ACHN (cell line): ENCODE measurements around the gene DKKL1.

Experiments used
- DNase-seq: peaks from one replicate; pipeline ENCODE4 v3.0.0-alpha.2; 2015
- in situ Hi-C: cut with HindIII; loops from 2 replicates; pipeline ENCODE4 v1.10.0; 2017; ENCODE audit warnings: low sequenced_read_pairs, low pct_ligation_motif_present, low pct_unique_long_range_greater_than_20kb

The DKKL1 gene

GRCh38 chr19:49389406-49389805, 25.7 kb downstream of the DKKL1 start:
- DNase-seq: no peak
- in situ Hi-C loops: no loop called here

DNA sequence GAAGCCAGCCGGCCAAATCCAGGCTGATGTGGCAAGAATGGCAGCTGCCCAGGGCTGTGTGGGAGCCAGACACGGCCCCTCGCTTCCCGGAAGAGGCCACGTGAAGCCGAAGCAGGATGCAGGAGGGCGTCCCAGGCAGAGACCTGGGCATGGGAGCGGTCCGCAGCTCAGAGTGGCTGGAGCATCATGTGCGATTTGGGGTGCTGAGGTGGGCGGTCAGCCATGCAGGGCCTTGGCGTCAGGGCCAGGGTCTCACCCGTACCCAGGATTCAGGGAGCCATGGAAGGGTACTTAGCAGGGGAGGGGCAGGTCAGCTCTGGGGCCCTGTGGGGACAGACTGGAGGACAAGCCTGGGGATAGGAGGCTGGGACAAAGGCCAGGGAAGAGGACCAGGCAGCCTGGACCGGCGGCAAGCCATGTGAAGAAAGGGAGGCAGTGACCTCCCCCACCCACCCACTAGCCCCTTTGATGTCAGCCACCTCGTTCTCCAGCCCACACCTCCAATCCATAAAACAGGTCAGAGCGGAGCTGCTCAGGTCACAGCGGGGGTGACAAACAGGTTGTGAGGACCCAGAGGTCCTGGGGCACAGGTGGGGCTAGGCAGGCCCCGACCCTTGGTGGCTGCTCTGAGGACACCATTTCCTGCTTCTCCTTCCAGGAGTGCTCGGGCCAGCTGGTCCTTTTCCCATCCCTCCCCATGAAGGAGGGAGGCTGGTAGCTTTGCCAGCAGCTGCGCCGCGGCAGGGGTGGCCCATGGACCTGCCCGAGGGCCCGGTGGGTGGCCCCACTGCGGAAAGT, 26.7 kb downstream of the DKKL1 start:
- DNase-seq: no peak
- in situ Hi-C loops: no loop called here

DNA sequence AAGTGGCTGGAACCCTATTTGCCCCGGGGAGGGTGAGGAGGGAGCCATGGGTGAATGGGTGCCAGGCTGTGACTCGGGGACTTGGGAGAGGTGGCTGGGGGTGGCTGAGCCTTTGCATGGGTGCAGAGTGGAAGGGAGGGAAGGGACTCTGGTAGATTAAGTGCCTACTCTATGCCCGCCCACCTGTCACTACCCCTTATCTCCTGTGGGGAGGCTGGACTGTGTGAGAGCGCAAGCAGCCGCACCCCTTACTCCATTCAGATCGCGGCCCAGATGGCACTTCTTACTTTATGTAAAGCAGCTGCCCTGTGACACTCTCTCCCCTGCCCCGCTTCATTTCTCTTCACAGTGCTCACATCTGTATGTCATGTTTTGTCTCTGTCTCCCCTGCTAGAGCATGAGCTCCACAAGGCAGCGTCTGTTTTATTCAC, 27.3 kb downstream of the DKKL1 start:
- in situ Hi-C loops: no loop called here

DNA sequence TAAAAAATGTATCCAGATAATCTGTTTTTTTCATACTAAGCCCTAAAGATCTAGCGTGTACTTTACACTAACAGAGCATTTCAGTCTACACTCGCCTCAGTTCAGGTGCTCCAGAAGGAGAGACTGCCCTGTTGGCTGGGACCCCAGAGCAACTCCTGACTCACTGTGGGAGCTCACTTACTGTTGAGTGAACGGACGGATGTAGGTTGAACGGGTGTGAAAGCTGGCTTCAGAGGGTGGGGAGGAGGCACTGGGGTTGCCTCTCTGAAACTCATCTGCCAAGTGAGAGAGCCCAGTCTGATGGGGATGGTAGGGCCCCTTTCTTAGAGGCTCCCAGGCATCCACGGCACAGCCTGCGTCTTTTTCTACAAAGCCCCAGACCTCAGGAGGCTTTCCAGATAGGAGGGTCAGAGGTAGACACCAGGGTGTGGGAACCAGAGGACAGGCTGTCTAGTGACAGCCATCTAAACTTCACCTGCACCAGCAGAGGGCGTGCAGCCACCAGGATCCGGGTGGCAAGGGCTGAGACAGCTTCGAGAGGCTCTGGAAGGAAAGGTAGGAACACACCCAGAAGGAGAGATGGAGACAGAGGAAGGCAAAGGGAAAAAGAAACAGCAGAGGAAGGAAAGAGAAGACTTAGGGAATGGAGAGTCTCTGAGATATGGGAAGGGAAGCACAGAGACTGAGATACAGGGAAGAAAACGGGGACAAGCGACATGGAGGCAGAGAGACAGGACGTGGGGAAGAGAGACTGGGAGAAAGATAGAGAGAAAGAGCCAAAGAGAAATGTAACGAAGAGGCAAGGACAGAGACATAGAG, 28.1 kb downstream of the DKKL1 start:
- DNase-seq: peak; percentile 73
- in situ Hi-C loops: no loop called here

More for the DNA sequence above, 27.3 kb downstream of the DKKL1 start:
- DNase-seq: no peak

DNA sequence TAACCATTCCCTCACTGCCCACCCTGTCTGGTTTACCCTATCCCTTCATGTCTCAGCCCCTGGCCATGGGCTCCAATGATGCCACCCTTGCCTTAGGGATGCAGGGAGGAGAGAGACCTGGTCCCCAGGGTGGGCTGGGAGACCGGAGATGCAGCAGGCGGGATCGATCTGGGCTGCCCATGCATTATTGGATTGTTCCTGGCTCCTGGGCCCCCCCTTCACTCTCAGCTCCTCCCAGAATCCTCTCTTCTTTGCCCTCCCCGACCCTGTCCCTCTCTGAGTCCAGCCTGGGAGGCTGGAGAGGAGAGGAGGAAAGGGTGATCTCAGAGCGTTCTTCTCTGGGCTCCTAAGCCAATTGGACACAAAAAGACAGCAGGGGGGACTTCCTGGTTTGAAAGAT, 30.2 kb downstream of the DKKL1 start:
- in situ Hi-C loops: no loop called here
- DNase-seq: no peak

DNA sequence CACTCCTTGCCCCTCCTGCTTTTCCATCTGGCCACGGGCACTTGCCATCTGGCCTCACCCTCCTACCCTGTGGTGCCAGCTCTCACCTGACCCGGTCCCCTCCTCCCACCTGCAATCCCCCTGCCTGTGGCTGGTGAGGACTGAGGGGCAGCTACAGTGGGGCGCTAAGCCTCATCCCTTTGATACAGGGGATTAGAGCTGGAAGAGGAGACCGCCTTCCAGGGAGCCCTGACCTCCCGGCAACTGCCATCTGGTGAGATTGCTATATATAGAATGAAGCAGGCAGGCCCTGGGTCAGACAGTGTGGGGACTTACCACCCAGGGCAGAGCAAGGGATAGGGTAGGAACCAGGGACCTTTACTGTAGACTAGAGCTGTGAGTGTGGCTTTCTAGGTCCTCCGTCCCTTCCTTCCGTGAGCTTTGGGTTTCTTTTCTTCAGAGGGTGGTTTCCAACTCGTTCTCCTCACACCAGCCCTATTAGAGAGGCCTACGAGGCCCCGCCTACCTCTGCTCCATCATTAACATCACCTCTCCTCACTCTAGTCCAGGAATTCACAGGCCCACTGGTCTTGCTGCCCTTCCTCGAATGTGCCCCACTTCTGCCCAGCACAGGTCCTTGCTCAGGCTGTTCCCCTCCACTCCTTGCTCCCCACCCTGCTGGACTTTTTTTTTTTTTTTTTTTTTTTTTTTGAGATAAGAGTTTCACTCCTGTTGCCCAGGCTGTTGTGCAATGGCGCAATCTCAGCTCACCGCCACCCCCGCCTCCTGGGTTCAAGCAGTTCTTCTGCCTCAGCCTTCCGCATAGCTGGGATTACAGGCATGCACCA, 32.1 kb downstream of the DKKL1 start:
- in situ Hi-C loops: no loop called here
- DNase-seq: no peak

- no peak for DNase-seq
- in situ Hi-C loops: no loop called here
Measured at GRCh38 chr19:49396738-49397505, 33.2 kb downstream of the DKKL1 start.

GRCh38 chr19:49398001-49398615, 34.4 kb downstream of the DKKL1 start:
- DNase-seq: no peak
- in situ Hi-C loops: no loop called here

GRCh38 chr19:49398931-49399330, 35.3 kb downstream of the DKKL1 start:
- in situ Hi-C loops: no loop called here
- no peak for DNase-seq

- DNase-seq: no peak
- in situ Hi-C loops: no loop called here
Measured at GRCh38 chr19:49400029-49400428, 36.4 kb downstream of the DKKL1 start.

- in situ Hi-C loops: no loop called here
- DNase-seq: no peak
Measured at GRCh38 chr19:49403404-49404187, 39.9 kb downstream of the DKKL1 start.

- in situ Hi-C loops: no loop called here
- no peak for DNase-seq
Measured at GRCh38 chr19:49407079-49407478, 43.4 kb downstream of the DKKL1 start.

- in situ Hi-C loops: no loop called here
- DNase-seq: no peak
Measured at GRCh38 chr19:49407482-49408015, 43.9 kb downstream of the DKKL1 start.

- in situ Hi-C loops: no loop called here
- DNase-seq: peak; percentile 70
Measured at GRCh38 chr19:49408816-49409440, 45.3 kb downstream of the DKKL1 start.

DNA sequence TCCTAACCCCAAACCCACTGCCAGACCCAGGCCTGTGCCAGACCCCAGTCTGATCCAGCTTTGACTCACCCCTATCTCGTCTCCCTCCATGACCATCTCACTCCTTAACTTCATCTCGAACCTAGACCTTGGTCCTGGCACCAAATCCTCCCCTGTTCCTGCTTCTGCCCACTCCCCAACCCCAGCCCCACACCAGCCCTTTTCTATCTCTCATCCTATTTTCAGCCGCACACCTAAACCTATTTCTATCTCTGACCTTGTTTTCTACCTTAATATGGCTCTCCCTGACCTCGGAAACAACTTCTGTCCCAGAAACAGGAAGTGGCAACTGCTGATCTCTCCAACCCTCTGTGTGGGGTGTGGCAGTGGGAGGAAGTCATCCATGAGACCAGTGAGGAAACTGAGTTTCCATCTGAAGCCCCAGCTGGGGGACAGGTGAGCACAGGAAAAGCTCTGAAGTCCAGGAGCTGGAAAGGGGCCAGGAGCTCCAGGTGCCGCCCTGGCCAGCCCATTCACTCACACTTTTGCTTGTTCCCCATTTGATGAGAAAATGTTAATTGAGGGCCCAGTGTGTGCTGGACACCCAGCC, 45.9 kb downstream of the DKKL1 start:
- DNase-seq: no peak
- in situ Hi-C loops: no loop called here

DNA sequence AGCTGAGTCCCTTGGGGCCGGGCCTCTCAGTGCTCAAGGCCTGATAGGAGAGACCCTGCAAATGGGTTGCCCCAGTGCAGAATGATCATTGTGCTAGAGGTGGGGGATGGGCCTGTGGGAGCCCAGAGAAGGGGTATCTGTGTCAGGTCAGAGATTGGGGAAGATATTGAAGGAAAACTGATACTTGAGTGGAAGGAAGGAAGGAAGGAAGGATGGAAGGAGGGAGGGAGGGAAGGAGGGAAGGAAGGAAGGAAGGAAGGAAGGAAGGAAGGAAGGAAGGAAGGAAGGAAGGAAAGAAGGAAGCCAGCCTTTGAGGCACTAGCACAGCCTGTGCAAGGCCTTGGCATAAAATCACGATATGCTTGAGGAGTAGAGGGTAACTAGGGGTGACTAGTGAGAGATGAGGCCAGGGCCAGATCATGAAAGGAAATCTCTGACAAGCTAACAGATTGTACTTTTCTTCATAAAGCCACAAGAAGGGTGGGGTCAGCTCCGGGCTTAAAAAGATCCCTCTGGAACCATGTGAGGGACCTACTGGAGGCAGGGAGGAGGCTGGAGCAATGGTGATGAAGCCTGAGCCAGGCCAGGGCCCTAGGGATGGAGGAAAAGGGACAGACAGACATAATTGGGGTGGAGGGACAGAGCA, 48.1 kb downstream of the DKKL1 start:
- DNase-seq: no peak
- in situ Hi-C loops: no loop called here
